Bone marrow (tissue), 2 donors: Measurements from ENCODE around the gene IKZF5.
A peak's percentile ranks its signal among the peaks of the same experiment; 100 is the strongest.

Experiments
- DNase-seq, 2 donors: peaks; one replicate each; lab custom pipeline; 2025; lab: John Stamatoyannopoulos, UW

Gene IKZF5, protein sequence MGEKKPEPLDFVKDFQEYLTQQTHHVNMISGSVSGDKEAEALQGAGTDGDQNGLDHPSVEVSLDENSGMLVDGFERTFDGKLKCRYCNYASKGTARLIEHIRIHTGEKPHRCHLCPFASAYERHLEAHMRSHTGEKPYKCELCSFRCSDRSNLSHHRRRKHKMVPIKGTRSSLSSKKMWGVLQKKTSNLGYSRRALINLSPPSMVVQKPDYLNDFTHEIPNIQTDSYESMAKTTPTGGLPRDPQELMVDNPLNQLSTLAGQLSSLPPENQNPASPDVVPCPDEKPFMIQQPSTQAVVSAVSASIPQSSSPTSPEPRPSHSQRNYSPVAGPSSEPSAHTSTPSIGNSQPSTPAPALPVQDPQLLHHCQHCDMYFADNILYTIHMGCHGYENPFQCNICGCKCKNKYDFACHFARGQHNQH

DNA sequence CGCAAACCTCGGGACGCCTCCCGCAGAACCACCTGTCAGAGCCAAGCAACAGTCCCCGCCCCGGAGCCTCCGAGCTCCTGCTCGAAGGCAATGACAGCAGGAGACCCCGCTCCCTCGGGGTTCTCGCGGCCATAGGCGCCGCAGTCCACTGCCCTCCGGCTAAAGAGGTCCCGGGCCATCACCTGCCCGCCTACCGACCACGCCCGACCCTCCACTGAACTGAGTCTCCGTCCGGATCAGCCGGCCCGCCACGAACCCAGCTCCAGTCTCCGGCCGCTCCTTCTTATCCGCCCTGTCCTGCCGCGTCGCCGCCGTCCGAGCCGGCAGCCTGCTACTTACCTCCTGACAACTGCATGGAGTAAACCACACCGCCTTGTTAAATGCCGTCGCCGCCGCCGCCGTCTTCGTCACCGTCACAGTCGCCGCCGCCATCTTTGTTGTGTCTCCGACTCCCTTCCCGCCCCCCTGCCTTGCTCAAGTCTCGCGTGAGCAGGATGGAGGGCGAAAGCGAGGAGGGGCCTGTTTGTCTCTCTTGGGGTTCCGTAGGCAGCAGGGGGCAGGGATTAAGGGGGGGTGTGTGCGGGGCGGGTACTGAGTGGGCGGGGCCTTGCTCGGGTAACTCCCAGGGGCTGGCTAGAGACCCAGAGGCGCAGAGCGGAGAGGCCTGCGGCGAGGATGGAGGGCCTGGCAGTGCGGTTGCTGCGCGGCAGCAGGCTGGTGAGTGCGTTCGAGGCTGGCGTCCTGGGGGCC lies at the start of gene IKZF5, which contains the start of gene ACADSB:
Gene IKZF5, minus strand, starts transcription at position 441 of the 750 bp plus-strand sequence. CDS start 10,170 bp downstream, outside the sequence.
Gene ACADSB, plus strand, starts transcription at position 652 of the 750 bp plus-strand sequence. Its CDS starts 24 bp downstream, at position 676.
- peak; percentile 80 to 96 for DNase-seq

DNA sequence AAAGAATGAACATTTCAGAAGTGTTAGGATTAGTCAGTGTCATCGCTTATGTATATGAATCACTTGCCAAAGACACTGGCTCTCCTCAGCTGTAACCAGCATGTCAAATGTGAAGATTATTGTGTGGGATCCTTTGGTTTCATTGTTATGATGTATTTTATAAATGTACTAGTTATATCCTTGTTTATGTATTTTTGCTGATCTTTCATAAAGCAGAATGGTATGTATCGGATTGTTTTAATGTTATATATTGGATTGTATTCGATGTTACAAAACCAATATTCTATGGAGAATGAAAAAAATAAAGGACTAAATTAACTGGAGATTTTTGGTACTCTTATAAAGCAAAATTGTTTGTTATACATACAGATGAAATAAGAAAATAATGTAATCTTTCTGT lies 49.4 kb upstream of the IKZF5 start:
- DNase-seq: no peak

DNA sequence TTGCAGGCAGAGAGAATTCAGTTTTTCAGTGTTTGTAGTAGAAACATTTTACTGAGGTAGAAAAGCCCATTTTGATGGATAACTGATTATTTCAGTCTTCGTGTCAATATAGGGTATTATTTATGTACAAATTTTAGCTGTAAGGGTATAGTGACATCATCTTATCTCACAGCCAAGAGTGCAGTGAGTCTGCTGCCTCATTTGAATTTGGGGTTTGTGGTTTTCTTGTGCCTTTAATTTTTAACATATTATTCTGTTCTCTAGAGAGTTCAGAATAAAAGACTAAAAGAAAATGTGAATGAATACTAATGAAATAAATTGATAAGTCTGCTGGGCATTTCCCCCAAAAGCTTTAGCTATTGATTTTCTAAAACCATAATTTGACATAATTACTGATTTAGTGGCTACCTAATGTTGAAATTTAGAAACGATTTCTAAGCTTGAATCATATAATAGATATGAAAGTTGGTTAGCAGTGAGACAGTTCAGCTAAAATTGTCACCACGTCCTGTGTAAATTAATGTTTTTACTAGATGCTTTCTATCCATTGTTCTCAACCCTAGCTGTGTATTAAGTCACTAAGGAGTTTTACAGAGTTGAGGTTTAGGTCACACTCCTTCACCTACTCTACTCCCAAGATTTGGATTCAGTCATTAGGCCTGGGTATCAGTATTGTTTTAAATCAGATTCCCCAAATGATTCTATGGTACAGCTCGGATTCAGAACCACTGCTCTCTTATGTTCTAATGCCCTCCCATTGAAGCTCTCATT lies 37.6 kb upstream of the IKZF5 start:
- DNase-seq: no peak

DNA sequence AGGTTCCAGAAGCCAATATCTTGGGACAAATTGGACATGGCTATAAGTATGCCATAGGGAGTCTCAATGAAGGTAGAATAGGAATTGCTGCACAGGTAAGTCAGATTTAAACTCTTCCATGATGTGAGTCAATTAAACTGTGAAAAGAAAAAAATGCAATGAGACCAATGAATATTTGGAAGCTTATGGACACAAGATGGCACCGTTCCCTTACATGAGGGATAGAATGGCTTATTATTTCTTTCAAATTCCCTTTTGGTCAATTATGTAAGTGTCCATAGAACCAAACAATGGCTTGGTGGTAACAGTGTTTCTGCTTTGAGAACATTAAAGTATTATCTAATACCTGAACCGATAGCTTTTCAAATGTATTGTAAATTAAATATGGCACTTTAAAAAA lies 35.8 kb upstream of the IKZF5 start:
- DNase-seq: no peak

DNA sequence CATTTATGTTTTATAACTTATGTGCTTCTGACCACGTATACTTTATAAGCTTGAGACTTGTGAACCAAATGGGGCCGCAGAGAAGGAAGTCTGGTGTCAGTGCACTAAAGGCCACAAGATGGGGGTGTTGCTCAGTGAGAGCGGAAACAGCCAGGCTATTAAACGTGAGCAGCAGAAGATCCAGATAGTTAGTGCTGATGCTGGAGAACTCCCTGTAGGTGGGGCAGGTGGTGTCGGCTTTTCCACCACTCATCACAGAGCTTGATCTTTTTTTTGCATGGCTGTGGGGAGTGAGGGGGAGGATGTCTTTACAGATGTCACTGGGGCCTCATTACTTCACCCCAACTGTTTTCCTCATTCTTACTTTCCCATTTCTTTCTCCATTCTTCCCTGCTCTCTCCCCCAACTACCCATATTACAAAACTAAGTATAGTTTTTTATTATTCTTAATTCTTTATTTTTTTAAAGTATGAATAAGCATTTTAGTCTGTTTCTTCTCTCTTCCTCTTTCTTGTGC lies 34.9 kb upstream of the IKZF5 start:
- DNase-seq: peak in 1 of 2 donors; percentile 59

DNA sequence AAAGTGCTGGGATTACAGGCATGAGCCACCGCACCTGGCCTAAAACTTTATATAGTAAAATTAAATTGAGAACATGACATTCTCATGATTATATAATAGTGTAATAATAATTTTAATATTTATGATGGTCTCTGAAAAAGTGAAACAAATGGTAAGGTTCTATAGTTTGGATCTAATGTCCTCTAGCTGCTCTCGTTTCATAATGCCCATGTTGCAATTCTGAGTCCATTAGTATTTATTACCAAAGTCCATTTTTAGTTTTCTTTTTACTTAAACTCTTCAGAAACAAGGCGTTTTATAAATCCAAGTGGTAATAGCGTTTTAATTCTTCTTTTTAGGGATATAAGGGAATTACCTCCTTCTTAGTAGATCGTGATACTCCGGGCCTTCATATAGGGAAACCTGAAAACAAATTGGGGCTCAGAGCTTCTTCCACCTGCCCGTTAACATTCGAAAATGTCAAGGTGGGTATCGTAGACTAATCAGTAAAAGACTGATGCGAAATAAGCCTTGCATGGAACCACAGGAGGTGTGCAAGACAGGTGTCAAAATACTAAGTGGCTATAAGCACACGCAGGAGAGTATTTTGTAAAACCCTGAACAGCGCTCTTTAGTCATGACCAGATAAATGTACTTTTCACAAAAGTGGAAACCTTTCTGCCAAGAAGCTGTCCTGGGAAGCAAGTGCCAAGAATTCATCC lies 34.3 kb upstream of the IKZF5 start:
- DNase-seq: no peak

DNA sequence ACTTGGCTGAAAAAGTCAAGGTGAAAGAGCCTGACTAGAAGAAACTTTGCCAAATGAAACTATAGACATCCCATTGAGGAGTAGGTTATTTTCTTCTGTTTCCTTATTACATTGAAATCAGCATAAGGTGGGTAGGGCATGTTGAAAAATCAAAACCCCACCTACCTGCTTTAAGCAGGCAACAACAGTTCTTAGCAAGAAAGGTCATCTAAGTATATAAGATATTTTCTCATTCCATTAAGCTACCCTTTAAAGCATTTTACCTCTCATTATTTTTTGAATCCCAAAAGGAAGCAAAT lies 31.0 kb upstream of the IKZF5 start:
- DNase-seq: no peak

DNA sequence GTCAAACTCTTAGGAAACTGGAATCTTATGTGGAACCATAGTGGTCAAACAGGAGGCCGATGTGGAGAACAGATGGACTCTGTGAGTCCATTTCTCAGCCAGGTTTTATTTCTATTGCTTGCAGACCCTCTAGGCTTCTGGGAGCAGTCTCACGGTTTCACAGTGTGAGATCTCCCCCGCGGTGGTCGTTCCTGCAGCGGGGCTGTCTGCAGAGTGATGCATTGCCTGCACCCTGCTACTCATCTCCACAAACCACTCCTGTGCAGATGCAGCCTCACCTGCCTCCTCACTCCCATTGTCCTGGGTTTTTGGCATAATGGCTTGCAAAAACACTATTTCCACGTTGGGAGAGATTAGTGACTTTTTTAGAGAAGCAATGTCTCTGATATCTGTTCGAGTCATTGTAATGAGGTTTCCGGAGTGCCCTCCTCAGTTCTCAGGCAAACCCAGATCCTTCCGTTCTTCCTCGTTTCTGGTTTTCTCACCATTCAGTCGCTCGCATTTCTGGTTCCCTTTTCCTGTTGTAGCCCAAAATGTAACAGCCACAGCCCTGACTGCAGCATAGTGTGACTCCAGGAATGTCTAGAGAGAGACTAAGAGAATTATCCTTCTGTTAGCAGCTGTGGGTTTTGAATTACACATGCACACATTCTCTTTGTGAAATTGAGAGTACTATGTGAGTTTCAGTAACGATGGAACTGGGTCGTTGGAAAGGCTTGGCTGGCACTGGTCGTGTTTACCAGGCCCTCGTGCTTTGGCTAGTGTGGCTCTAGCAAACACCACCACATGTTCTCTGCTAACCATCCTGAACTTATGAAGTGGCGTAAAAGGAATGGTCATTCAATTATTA lies 30.4 kb upstream of the IKZF5 start:
- DNase-seq: peak in 1 of 2 donors; percentile 20

DNA sequence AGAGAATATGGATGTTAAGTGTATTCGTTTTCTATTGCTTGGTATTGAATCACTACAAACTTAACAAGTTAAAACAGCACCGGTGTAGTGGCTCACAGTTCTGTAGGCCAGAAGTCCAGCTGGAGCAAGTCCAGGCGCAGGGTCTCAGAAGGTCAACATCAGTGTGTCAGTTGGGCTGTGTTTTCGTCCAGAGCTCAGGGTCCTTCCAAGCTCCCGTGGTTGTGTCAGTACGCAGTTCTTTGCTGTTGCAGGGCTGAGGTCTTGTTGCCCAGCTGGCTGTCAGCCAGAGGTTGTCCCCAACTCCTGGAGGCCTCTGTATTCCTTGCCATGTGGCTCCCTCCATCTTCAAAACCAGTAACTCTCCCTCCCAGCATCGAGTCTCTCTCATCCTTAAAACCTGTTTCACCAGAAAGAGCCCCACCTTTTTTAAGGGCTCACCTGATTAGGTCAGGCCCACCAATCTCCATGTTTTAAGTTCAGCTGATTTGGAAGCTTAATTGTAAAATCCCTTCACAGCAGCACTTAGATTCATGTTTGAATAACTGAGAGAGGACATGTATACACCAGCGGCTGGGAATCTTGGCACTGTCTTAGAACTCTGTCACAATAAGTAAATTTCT lies 27.0 kb upstream of the IKZF5 start:
- no peak for DNase-seq

DNA sequence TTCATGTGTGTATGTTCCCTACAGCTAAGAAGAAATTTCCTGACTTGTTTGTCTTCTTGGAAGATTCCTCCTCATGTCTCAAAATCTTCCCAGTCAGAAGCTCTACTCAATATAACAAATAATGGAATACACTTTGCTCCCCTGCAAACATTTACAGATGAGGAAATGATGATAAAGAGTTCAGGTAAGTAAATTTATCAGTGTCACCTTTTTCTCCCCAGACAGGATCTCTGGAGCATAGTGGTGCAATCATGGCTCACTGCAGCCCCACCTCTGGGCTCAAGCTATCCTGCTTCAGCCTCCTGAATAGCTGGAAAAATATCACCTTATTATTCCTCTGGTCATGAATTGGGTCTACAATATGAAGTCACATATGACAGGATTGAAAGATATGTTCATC lies 25.7 kb upstream of the IKZF5 start:
- no peak for DNase-seq

DNA sequence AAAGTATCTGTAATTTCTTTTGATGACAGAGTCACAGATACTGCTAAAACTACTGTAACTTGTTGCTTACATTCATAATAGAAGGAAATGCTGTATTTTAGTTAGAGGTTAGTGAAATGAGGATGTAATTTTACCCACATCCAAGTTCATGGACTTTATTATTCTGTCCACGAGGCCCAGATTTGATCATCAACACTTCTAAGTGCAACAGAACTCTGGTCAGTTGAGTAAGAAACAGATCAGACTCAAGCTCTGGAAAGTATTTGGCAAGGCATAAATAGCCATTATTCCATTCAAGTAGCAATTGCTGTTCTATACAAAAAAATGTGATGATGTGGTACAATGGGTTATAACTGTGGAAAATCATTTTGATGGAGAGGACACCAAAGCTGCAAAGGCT lies 22.5 kb upstream of the IKZF5 start:
- DNase-seq: no peak

DNA sequence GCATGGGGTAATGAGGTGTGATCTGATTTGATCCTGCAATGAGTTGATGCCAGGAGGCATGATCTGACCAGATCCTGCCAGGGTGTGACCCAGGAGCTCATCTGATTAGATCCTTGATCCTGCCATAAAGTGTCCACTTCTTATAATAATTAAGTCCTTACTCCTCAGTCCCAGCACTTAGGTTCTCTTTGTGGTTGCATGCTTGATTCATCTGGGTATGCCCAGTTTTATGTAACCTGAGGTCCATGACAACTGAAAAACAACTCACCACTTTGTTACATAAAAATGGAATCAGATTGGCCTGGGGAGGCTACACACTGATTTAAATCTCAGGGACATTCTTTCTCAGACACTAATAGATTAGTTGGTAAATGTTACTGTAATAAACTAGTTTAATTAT lies 19.3 kb upstream of the IKZF5 start:
- no peak for DNase-seq

DNA sequence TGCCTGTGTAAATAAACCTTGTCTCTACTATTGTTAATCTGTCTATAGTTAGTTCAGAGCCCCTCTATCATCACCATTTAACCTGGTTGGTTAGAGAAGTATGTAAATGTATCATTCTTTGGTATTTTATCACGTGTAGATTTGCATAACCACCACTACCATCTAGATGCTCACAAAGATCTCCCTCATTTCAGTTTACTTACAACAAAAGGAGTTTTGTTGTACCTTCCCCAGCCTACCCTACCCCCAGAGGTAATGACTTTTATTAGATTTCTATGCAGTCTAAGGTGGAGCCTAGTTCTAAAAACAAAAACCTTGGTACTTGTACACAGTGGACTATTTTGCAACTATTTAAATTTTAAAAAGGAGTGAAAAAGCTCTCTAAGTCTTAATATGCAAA lies 17.7 kb upstream of the IKZF5 start:
- no peak for DNase-seq

DNA sequence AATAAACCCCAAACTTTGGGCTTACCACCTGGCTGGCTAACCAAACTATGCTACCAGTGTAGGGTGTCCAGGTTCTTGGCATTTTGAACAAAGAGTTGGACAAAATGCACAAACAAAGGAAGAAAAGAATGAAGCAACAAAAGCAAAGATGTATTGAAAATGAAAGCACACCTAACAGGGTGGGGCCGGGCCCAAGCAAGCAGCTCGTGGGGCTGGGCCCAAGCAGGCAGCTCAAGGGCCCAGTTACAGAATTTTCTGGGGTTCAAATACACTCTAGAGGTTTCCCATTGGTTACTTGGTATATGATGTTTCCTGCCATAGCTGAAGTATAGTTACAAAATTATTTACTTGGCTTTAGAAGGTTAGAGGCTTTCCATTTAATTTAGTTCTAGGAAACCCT lies 15.9 kb upstream of the IKZF5 start:
- DNase-seq: no peak

DNA sequence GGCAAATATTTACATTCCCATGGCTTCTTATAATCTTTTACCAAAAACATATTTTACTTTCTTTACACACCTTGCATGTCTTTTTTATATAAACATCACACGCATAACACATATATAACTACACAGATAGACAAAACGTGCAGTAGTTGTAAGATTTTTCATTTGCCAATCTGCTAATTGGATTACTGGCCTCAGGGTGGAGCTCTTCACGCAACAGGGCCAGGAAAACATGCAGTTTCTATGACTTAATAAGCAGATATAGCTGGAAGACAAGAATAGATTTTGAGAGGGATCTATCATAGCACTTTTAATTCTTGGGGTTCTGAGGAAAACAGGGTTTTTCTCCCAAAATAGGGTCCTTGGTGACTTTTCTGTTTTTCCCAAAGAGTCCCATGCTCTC lies 12.9 kb upstream of the IKZF5 start:
- no peak for DNase-seq

DNA sequence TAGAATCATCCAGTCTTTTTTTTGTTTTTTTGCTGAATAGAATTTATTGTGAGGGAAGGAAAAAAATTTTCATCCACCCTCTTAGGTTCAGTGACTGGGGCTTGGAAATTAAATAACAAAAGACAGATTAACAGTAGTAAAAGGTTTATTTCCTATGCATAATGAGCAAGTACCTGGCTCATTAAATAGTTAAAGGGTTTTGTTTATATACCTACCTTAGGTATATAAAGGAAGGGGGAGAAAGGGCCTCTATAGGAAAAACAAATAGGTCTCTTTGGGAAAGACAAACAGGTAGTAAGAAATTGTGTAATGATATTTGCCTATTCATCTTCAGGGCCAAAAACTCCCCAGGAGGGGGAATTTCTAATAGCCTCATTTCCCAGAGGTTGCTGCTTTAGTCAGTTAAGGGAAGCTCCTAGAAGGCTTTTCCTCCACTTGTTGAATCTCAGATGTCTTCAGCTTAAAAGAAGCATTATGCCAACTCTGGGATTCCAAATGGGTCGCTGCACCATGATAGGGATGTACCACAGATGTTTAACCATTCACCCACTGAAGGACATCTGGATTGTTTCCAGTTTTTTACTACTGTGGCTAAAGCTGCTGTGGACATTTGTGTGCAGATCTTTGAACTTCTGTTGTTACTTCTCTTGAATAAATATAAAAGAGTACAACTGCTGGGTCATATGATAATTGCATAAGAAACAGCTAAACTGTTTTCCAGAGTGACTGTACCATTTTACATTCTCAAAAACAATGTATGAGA lies 11.5 kb upstream of the IKZF5 start:
- DNase-seq: no peak

DNA sequence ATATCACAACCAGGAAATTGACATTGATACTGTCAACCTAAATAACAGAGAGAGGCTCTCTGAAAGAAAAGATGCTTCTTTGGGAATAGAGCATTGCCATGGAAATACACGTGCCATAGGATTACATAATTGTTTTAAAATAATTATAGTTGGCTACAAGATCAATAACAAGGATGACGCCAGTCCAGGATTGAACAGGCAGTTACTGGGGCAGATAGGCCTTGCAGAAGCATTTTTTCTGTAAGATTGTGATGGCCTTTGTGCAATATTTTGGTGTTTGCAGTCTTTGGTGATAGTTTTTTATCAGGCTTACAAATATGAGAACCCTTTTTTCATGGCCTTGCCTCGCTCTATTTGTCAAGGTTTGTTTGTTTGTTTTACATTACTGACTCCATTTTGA lies 10.7 kb upstream of the IKZF5 start:
- DNase-seq: no peak

DNA sequence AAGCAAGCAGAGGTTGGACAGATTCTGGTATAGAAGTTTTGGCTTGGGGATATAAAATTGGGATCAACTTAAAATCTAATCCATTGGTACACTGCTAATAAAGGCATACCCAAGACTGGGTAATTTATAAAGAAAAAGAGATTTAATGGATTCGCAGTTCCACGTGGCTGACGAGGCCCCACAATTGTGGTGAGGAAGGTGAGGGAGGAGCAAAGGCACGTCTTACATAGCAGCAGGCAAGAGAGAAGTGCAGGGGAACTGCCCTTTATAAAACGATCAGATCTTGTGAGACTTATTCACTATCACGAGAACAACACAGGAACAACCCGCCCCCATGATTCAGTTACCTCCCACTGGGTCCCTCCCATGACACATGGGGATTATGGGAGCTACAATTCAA lies 9.9 kb upstream of the IKZF5 start:
- no peak for DNase-seq

DNA sequence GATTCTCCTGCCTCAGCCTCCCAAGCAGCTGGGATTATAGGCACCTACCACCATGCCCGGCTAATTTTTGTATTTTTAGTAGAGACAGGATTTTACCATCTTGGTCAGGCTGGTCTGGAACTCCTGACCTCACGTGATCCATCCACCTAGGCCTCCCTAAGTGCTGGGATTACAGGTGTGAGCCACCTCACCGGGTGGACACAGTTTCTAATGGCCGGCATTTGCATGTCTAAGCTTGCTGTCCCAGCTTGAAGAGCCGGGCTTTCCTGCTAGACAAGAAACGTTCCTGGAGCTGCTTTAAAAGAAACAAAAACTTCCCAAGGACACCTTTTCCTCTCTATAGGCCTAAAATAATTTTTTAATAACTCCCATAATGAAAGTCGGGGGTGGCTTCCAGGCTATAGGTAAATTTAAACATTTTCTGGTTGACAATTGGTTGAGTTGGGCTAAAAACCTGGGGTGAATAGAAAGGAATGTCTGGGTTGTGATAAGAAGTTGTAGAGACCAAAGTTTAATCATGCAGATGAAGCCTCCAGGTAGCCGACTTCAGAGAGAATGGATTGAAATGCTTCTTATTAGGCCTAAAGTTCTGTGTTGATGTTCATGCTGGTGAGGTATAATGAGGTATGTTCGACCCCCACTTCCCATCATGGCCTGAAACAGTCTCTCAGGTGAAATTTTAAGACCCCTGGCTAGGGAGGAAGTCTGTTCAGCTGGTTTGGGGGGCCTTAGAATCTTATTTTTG lies 9.0 kb upstream of the IKZF5 start:
- DNase-seq: no peak
